Natural killer cell (primary cell): ENCODE results near the gene PLD2. TPM values are rescaled to one million over a fixed set of nuclear protein-coding genes. Genes with fewer than 3 reads are reported as not detected.

ENCODE experiments used
- ATAC-seq, 3 donors: fragments of 150-1000 bp in 2 of 3; fragments of 200-7000 bp in 1 of 3; cut with Tn5 transposase; 1 replicate in 1 of 3; 2 replicates in 2 of 3; pipeline ENCODE4 v1.10.0; 2021; ENCODE audit warnings: mild to moderate bottlenecking in 2 of 3, moderate library complexity in 2 of 3
- DNase-seq, 2 donors: peaks; one replicate each; pipeline versions ENCODE4 v3.0.0 to v3.0.0-alpha.2; 2013 to 2021; ENCODE audit warnings: mixed read lengths in 1 of 2
- H3K27ac ChIP-seq: one replicate; pipeline ENCODE4 v1.5.1; 2013; ENCODE audit warnings: mild to moderate bottlenecking, low read length
- H3K27me3 ChIP-seq: one replicate; pipeline ENCODE4 v1.6.1; 2013; ENCODE audit warnings: low read length; ENCODE audit not compliant: control insufficient read depth, insufficient read depth
- H3K36me3 ChIP-seq: one replicate; pipeline ENCODE4 v1.6.1; 2013; ENCODE audit warnings: low read length; ENCODE audit not compliant: control insufficient read depth, insufficient read depth
- H3K4me1 ChIP-seq: one replicate; pipeline ENCODE4 v1.6.1; 2013; ENCODE audit warnings: low read length; ENCODE audit not compliant: control insufficient read depth, insufficient read depth
- H3K4me3 ChIP-seq: one replicate; pipeline ENCODE4 v1.5.1; 2013; ENCODE audit warnings: low read length
- H3K9me3 ChIP-seq: one replicate; pipeline ENCODE4 v1.6.1; 2013; ENCODE audit warnings: low read length; ENCODE audit not compliant: control insufficient read depth, insufficient read depth
- H3K27ac Mint-ChIP-seq, 2 donors: one replicate each; pipeline ENCODE4 v1.8.0; 2022; ENCODE audit warnings: mild to moderate bottlenecking in 2 of 2, mixed read lengths in 2 of 2, moderate library complexity in 1 of 2
- H3K27me3 Mint-ChIP-seq, 2 donors: one replicate each; pipeline ENCODE4 v1.8.0; 2022; ENCODE audit warnings: low read depth in 2 of 2, mixed read lengths in 2 of 2
- H3K36me3 Mint-ChIP-seq: one replicate; pipeline ENCODE4 v1.8.0; 2022; ENCODE audit warnings: mixed read lengths
- H3K4me1 Mint-ChIP-seq, 2 donors: one replicate each; pipeline ENCODE4 v1.8.0; 2022; ENCODE audit warnings: mixed read lengths in 2 of 2
- H3K4me3 Mint-ChIP-seq: one replicate; pipeline ENCODE4 v1.8.0; 2022; ENCODE audit warnings: mild to moderate bottlenecking, moderate library complexity, mixed read lengths
- H3K9me3 Mint-ChIP-seq, 2 donors: one replicate each; pipeline ENCODE4 v1.8.0; 2022; ENCODE audit warnings: mixed read lengths in 2 of 2
- WGBS: methylation state at CpG from one replicate; pipeline ENCODE4 v1.1.7; 2013; ENCODE audit warnings: missing lambda C conversion rate; ENCODE audit not compliant: insufficient coverage; 5-methylcytosine and 5-hydroxymethylcytosine counted together
- intact Hi-C: fragments of 100-400 bp; cut with micrococcal nuclease; formaldehyde crosslinking; loops from one replicate; pipeline ENCODE4 v1.14.2; 2022
- total RNA-seq, 4 donors: library from RNA; stranded (reverse); fragments of 120-200 nt in 1 of 4; gene quantifications; one replicate each; pipeline versions ENCODE4 v1.2.3 to v1.2.4, GENCODE V29; 2013 to 2022
- TF ChIP-seq, protein P1 (sequence below): fragments of 200-600 bp; IDR thresholded peaks from one replicate; pipeline ENCODE4 v1.8.0; 2022; ENCODE audit warnings: antibody characterized with exemption

Gene PLD2
- total RNA-seq, 3 donors from 2014 or later (not counting 1 experiment from before 2014, with no cell fraction given): 20.8 to 22.7 (median 21.3) TPM

DNA sequence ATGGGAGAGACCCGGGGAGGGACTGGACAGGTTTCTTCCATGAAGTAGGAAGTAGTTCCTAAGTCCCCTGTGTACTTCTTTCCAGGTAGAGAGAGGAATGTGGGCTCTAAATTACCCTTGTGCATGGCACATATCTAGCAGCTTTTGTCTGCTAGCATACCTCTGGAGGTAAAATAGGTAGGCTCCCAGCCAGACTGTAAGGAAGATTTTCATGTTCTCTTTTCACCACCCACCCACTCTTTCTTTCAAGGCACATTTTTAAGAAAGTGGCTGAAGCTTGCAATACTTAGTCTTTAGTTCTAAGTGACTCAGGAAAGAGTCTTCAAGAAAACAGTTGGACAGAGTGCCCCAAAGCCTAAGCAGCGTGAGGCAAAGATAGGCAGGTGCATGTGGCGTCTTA lies 35.4 kb downstream of the PLD2 start:
- peaks cover 50 to 57% of the 10 kb centered on the region in 2 donors for H3K4me1 Mint-ChIP-seq
- no peak overlapping the region for H3K27ac Mint-ChIP-seq
- no peak overlapping the region for H3K4me3 ChIP-seq
- peaks cover 21% of the 10 kb centered on the region for H3K4me1 ChIP-seq
- TF ChIP-seq, protein P1, sequence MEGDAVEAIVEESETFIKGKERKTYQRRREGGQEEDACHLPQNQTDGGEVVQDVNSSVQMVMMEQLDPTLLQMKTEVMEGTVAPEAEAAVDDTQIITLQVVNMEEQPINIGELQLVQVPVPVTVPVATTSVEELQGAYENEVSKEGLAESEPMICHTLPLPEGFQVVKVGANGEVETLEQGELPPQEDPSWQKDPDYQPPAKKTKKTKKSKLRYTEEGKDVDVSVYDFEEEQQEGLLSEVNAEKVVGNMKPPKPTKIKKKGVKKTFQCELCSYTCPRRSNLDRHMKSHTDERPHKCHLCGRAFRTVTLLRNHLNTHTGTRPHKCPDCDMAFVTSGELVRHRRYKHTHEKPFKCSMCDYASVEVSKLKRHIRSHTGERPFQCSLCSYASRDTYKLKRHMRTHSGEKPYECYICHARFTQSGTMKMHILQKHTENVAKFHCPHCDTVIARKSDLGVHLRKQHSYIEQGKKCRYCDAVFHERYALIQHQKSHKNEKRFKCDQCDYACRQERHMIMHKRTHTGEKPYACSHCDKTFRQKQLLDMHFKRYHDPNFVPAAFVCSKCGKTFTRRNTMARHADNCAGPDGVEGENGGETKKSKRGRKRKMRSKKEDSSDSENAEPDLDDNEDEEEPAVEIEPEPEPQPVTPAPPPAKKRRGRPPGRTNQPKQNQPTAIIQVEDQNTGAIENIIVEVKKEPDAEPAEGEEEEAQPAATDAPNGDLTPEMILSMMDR: no peak
- intact Hi-C loops: no loop called here
- H3K27me3 ChIP-seq: no peaks in the 10 kb centered on the region
- ATAC-seq: no peak
- no peak overlapping the region for H3K4me3 Mint-ChIP-seq
- no peaks in the 10 kb centered on the region for H3K27me3 Mint-ChIP-seq
- DNase-seq: no peak
- 98% methylated on average over 3 of the region's 3 CpGs for WGBS
- no peaks in the 10 kb centered on the region for H3K36me3 Mint-ChIP-seq
- no peaks in the 10 kb centered on the region for H3K36me3 ChIP-seq
- no peak overlapping the region for H3K27ac ChIP-seq
- no peaks in the 10 kb centered on the region for H3K9me3 Mint-ChIP-seq
- no peaks in the 10 kb centered on the region for H3K9me3 ChIP-seq

DNA sequence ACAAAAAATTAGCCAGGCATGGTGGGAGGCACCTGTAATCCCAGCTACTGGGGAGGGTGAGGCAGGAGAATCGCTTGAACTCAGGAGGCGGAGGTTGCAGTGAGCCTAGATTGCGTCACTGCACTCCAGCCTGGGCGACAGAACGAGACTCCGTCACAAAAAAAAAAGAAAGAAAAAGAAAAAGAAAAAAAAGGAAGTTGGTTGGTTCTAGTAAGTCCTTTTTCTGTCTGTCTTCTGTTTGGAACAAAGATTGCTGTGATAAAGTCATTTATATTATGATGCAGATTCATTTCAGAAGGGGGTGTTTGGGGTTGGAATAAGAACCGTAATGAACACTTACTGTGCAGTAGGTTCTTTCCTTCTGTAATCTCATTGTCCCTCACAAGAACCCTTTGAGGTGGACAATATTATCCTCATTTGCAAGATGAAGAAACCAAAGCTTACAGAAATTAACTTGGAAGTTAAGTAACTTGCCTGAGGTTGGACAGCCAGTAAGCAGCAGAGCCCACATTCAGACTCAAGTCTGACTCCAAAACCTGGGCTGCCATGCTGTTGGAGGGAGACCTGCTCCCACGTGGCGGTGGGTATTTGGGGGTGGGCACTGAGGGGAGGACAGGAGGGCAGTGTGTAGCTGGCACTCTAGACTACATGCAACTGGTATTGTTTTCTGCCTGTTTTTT lies 36.5 kb downstream of the PLD2 start:
- Mint-ChIP-seq H3K27me3 (no peaks in the 10 kb centered on the region), H3K4me1 (peaks cover 44 to 57% of the 10 kb centered on the region in 2 donors), H3K9me3 (no peaks in the 10 kb centered on the region), H3K27ac (no peak overlapping the region), H3K36me3 (no peaks in the 10 kb centered on the region), H3K4me3 (no peak overlapping the region)
- TF ChIP-seq, protein P1: no peak
- H3K36me3 ChIP-seq: no peaks in the 10 kb centered on the region
- H3K4me1 ChIP-seq: peaks cover 21% of the 10 kb centered on the region
- no peaks in the 10 kb centered on the region for H3K27me3 ChIP-seq
- H3K4me3 ChIP-seq: no peak overlapping the region
- H3K27ac ChIP-seq: no peak overlapping the region
- DNase-seq: no peak
- ATAC-seq: no peak
- 75% methylated on average over 8 of the region's 9 CpGs for WGBS
- no peaks in the 10 kb centered on the region for H3K9me3 ChIP-seq
- intact Hi-C loops: no loop called here

DNA sequence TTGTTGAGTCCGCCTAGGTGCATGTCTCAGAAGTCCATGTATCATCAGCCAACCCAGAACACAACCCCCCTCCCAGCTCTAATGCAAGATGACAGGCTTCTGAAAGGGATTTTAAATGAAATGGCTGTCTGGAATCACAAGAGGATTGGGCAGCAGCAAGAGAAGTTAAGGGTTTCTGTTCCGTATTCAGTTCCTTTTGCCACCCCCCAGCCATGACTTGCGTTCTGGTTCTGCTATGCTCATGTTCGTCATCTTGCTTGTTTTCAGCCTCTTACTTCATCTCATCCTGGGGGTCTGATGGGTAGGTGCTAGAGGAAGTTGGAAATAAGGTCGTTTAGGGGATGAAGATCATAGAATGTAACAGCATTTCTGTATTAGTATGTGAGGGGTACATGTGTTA lies 38.2 kb downstream of the PLD2 start:
- H3K9me3 Mint-ChIP-seq: no peaks in the 10 kb centered on the region
- H3K27ac Mint-ChIP-seq: peak overlapping the region in 1 of 2 donors; percentile 22
- WGBS: 88% methylated on average over 5 of the region's 5 CpGs
- no peak overlapping the region for H3K27ac ChIP-seq
- intact Hi-C loops: no loop called here
- H3K4me1 Mint-ChIP-seq: peaks cover 33 to 52% of the 10 kb centered on the region in 2 donors
- DNase-seq (no peak), ATAC-seq (no peak)
- no peaks in the 10 kb centered on the region for H3K27me3 ChIP-seq
- H3K4me1 ChIP-seq: peaks cover 21% of the 10 kb centered on the region
- H3K9me3 ChIP-seq: no peaks in the 10 kb centered on the region
- TF ChIP-seq, protein P1: no peak
- no peak overlapping the region for H3K4me3 Mint-ChIP-seq
- H3K4me3 ChIP-seq: no peak overlapping the region
- H3K36me3 ChIP-seq: no peaks in the 10 kb centered on the region
- peaks cover 0 to 2% of the 10 kb centered on the region in 2 donors for H3K27me3 Mint-ChIP-seq
- H3K36me3 Mint-ChIP-seq: no peaks in the 10 kb centered on the region
